ENCODE measurements around the gene CDC25B. TPM values are rescaled to one million over a fixed set of nuclear protein-coding genes. Genes with fewer than 3 reads are reported as not detected.

The CDC25B gene
- total RNA-seq: 100 to 1,000 TPM; 123 to 147 (median 143) TPM
- total RNA-seq (2013): 66.3 TPM

- peak within 1 kb of the TSS; percentile 99 for H3K27ac ChIP-seq (ENCODE audit: low read length)
- ATAC-seq: peak; percentile 85 to 93 (median 87)
Observed at GRCh38 chr20:3795511-3796468, at the start of gene CDC25B. Gene CDC25B (plus strand): TSS chr20:3796310. CDS start chr20:3796532, 222 bp downstream.

GRCh38 chr20:3747471-3747870, 48.6 kb upstream of the CDC25B start:
- Histone ChIP-seq H3K27me3 (ENCODE audit: control insufficient read depth, insufficient read depth, low read length) (no peaks in the 10 kb centered on the region), H3K4me1 (ENCODE audit: control insufficient read depth, insufficient read depth, low read length) (peaks cover 11% of the 10 kb centered on the region), H3K27ac (ENCODE audit: low read length) (no peak overlapping the region), H3K36me3 (ENCODE audit: control insufficient read depth, insufficient read depth, low read length) (no peaks in the 10 kb centered on the region), H3K4me3 (ENCODE audit: low read length) (no peak overlapping the region), H3K9me3 (ENCODE audit: control insufficient read depth, insufficient read depth, low read length) (no peaks in the 10 kb centered on the region)
- H3K4me1 Mint-ChIP-seq: peaks cover 4 to 21% of the 10 kb centered on the region in 2 donors
- no peak overlapping the region for H3K27ac Mint-ChIP-seq
- no peaks in the 10 kb centered on the region for H3K27me3 Mint-ChIP-seq (ENCODE audit: low read depth in 2 of 2)
- intact Hi-C loops (cut with micrococcal nuclease): no loop called here
- no peaks in the 10 kb centered on the region for H3K36me3 Mint-ChIP-seq
- TF ChIP-seq CTCF (IDR thresholded peaks at IDR 0.05): no peak
- no peaks in the 10 kb centered on the region for H3K9me3 Mint-ChIP-seq
- no peak for DNase-seq
- H3K4me3 Mint-ChIP-seq: no peak overlapping the region
- ATAC-seq: no peak
- 78% methylated on average over 1 of the region's 2 CpGs for WGBS (ENCODE audit: insufficient coverage)

More at GRCh38 chr20:3795511-3796468, at the start of gene CDC25B:
- peak; percentile 84 to 91 for DNase-seq
- under 1% methylated on average over 50 of the region's 69 CpGs for WGBS (ENCODE audit: insufficient coverage)
- Mint-ChIP-seq H3K36me3 (no peaks in the 10 kb centered on the region), H3K27me3 (ENCODE audit: low read depth in 2 of 2) (no peaks in the 10 kb centered on the region), H3K27ac (peak within 1 kb of the TSS; percentile 96), H3K4me1 (peaks cover 24 to 51% of the 10 kb centered on the region in 2 donors), H3K4me3 (peak within 1 kb of the TSS; percentile 97), H3K9me3 (no peaks in the 10 kb centered on the region)
- intact Hi-C loops (cut with micrococcal nuclease): loop anchor here (1.0 to 5.0 kb wide), 4 partner anchors 16 to 52 kb away; partner anchors contain the start of genes AP5S1 and MAVS
- no peaks in the 10 kb centered on the region for H3K9me3 ChIP-seq (ENCODE audit: control insufficient read depth, insufficient read depth, low read length)
- H3K36me3 ChIP-seq (ENCODE audit: control insufficient read depth, insufficient read depth, low read length): peaks cover 16% of the 10 kb centered on the region
- peaks cover 57% of the 10 kb centered on the region for H3K4me1 ChIP-seq (ENCODE audit: control insufficient read depth, insufficient read depth, low read length)
- H3K27me3 ChIP-seq (ENCODE audit: control insufficient read depth, insufficient read depth, low read length): no peaks in the 10 kb centered on the region
- peak within 1 kb of the TSS; percentile 87 for H3K4me3 ChIP-seq (ENCODE audit: low read length)
- no peak for TF ChIP-seq CTCF (IDR thresholded peaks at IDR 0.05)

- Histone ChIP-seq H3K9me3 (ENCODE audit: control insufficient read depth, insufficient read depth, low read length) (no peaks in the 10 kb centered on the region), H3K36me3 (ENCODE audit: control insufficient read depth, insufficient read depth, low read length) (no peaks in the 10 kb centered on the region), H3K27me3 (ENCODE audit: control insufficient read depth, insufficient read depth, low read length) (no peaks in the 10 kb centered on the region), H3K27ac (ENCODE audit: low read length) (no peak overlapping the region), H3K4me1 (ENCODE audit: control insufficient read depth, insufficient read depth, low read length) (peaks cover 11% of the 10 kb centered on the region), H3K4me3 (ENCODE audit: low read length) (no peak overlapping the region)
- Mint-ChIP-seq H3K4me3 (no peak overlapping the region), H3K4me1 (peaks cover 4 to 21% of the 10 kb centered on the region in 2 donors), H3K36me3 (no peaks in the 10 kb centered on the region), H3K27ac (no peak overlapping the region), H3K27me3 (ENCODE audit: low read depth in 2 of 2) (no peaks in the 10 kb centered on the region), H3K9me3 (no peaks in the 10 kb centered on the region)
- WGBS (ENCODE audit: insufficient coverage): 95% methylated on average over 14 of the region's 16 CpGs
- intact Hi-C loops (cut with micrococcal nuclease): no loop called here
- ATAC-seq (no peak), DNase-seq (no peak)
- no peak for TF ChIP-seq CTCF (IDR thresholded peaks at IDR 0.05)
Observed at GRCh38 chr20:3748073-3748472, 48.0 kb upstream of the CDC25B start.
